NCI-H146 treated with DMSO at 0.1 percent for 48 hours (cell line): Measurements from ENCODE around the gene NEK10.

Experiments
- DNase-seq: peaks from one replicate; lab custom pipeline; 2025; ENCODE audit not compliant: unreplicated experiment; lab: John Stamatoyannopoulos, UW

Gene NEK10

DNA sequence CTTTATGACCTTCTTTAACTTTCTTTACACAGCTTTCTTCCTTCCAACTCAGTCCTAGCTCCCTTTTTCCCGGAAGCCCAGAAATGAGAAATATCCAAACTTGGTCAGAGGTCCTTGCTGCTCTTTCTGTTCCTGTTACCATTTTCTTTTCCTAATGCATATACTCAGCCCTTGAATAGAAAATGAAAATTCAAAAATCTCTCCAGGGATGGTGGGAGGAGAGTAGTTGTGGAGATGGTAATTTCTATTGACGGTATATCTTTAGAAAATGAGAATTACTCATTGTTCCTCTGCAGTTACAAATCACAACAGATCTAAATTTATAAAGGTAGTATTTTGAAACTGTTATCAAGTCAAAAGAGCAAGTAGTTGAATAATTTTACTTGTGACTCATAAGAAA lies 255.1 kb downstream of the NEK10 start:
- DNase-seq, result no peak

DNA sequence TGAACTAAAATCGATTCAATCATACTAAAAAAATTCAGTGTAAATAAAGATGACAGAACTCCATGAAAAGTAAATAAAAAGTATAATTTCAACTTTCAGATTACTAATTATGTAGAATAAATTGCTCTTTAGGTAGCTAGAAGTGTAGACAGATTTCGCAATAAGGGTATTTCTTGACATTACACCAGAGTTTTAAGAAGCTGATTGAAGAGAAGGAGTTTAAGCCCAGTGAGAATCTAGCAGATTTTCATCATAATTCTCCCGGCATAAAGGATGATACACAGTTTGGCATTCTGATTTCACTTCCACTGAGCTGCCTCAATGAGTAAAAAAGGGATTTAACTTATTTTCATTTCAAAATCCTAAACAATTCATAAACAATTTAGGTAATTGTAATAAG lies 259.2 kb downstream of the NEK10 start:
- no peak for DNase-seq

DNA sequence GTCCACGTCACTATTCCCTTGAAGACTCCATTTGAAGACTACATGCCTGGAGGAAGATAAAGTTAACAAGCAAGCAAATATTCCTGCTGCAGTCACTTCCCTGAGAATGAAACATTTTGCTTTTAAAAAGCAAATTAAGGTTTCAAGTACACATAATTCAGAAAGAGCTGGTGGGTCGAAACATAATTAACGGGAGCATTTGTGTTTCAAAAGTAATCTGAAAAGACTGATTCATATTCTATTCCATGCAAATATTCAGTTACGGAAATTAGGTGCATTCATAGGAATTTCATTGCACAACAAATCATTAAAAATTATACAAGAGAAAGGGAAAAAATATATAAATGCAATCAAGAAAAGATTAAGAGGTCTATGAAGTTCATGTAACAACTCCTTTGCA lies 260.9 kb downstream of the NEK10 start:
- no peak for DNase-seq

DNA sequence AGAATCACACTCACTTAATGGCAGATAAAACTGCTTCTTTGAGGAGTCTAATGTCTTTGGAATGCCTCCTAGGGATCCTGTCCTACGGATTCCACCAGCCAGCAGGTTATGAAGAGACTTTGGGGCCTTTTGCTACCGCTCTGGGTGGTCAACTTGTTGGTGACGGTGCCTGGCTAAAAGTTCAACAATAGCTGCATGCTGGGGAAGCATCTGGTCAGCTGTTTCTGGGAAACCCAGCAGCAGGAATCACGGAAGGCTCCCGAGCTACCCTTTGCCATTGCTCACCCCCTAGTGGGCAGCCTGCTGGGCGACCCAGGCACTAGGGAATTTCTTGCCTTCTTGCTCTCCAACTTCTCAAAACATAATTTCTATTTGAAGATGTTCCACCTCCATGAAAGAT lies 263.3 kb downstream of the NEK10 start:
- peak; percentile 9 for DNase-seq

DNA sequence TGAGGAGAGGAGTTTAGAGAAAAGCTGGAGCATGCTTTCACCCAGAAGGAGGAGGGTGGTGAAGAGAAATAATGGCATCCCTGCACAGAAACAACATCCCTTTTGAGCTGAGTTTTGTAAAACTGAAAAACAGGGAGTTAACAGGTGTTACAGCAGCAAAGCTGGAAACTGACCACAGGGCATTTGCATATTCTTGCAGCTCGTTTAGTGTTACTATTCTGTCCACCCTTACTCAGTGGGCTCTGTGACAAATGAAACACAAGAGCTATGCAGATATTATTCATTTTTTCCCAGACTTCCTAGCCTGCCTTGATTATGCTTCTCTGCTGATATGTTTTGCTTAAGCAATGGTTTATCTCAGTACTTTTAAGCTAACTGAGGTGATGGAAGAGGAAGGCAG lies 272.0 kb downstream of the NEK10 start:
- no peak for DNase-seq

DNA sequence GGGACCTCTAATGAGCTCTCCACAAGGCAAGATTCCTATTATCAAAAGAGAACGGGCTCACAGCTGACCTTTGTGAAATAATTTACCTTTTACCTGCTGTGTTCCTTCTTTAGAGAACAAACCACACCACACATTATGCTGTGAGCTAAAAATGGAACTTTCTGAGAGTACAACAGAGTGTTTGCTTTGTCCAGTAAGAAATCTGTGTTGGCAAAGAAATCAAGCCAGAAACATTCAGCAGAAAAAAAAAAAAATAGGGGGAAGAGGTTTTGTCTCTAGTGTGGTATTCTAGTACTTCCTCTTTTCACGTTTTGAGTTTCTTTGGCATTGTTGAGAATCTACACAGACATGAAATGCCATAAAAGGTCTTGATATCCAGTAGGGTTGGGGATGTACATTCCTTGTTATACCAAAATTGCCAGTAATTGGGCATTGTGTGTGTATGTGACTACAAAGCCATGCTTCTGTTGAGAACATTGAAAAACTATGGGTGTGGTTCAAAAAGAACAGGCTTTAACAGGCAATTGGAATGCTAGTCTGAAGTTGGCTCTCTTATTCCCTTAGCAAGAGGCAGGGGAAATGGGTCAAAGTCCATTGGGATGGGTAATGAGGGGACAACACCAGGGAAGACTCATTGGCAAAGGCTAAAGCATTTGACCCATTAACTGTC lies 273.5 kb downstream of the NEK10 start:
- no peak for DNase-seq

DNA sequence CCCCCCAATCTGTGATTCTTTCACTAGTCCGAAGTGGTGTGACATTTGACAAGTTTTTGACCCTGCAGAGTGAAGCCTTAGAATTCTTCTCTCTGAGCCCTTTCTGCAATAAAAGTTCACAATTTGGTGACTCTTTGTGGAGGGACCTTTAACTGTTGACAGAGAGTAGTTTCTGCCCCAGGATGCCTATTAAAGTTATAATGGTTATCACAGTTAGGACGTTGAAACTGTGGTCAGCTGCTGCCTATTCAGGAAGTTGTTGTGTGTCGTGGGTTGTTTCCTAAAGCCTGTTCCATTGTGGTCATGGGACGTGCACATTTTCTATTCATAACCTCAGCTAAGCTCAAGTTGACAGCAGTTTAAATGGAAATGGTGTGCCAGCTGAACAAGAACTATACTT lies 274.5 kb downstream of the NEK10 start:
- DNase-seq, result no peak

DNA sequence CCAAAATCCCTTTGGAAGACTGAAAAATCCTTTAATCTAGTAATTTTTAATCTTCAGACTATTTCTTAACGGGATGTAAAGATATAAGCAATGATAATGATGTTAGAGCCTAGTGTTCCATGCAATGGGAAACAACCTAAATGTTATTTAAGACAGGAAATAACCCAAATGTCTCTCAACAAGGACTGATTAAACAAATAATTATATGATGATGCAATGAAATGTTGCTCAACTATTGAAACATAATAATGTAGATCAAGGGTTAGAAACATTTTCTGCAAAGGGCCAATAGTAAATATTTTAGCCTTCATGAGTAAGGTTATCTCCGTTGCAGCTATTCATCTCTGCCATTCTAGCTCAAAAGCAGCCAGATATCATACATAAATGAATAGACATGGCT lies 275.4 kb downstream of the NEK10 start:
- DNase-seq, result no peak

DNA sequence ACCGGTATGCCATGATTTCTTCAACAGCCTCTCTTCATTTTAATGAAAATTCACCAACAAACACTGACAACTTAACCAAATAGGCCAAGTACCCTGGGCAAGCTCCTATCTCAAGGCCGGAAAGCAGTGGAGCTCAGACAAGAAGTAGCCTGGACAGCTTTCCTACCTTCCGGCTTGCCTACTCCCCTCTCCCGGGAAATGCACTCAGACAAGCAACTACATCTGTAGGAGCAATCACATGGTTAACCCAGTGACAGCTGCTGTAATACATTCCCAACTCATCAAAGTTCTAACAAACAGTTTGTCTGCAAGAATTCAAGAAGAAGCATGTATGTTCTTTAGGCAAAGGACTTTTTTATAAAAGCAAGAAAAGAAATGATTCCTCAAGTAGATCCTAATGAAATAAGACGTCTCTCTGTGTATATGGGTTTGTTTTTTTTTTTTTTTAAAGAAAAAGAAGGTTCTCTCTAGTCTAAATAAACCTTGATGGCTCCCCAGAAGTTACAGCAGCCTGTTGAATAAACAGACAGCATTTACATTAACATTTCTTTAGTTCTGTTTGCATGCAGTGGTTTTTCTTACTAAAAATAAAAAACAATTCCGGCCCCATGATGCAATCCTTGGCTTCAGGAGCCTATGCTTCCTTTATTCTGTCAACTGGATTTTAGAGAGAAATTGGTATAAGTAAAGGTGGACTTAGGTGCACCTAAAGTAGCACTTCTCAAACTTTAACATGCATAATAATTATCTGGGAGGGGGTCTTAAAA lies 278.7 kb downstream of the NEK10 start:
- no peak for DNase-seq

DNA sequence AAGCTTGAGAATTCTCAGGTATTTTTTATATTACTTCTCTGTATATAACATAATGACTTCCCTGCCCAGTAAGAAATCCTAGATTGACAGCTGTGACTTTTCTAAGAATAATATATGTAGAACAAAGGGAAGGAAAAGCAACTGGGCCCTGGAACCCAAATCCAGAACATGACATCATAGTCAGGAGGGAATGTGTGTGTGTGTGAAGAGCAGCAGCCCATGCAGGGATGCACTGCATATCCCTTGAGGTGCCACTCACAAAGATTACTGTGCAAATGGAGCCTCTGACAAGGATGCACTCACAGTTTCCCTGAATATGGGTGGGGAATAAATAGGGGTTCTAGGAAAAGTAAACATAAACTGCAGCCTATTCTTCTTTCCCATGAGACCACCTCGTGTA lies 279.5 kb downstream of the NEK10 start:
- DNase-seq, result no peak

DNA sequence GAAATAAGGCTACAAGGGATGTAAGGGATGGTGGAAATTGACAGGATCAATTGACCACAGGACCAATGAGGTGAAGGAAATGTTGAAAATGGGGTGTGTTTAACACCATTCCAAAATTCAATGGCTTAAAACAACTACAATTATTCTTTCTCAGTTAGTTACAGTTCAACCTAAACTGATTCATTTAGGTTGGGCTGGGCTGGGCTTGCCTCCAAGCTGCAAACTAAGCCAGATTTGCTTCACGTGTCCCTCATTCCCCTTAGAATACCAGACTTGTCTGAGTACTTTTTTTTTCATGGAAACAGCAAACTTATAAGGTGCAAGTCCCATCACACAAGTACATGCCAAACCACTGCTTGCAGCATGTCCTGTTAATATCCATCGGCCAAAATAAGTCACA lies 280.1 kb downstream of the NEK10 start:
- no peak for DNase-seq

DNA sequence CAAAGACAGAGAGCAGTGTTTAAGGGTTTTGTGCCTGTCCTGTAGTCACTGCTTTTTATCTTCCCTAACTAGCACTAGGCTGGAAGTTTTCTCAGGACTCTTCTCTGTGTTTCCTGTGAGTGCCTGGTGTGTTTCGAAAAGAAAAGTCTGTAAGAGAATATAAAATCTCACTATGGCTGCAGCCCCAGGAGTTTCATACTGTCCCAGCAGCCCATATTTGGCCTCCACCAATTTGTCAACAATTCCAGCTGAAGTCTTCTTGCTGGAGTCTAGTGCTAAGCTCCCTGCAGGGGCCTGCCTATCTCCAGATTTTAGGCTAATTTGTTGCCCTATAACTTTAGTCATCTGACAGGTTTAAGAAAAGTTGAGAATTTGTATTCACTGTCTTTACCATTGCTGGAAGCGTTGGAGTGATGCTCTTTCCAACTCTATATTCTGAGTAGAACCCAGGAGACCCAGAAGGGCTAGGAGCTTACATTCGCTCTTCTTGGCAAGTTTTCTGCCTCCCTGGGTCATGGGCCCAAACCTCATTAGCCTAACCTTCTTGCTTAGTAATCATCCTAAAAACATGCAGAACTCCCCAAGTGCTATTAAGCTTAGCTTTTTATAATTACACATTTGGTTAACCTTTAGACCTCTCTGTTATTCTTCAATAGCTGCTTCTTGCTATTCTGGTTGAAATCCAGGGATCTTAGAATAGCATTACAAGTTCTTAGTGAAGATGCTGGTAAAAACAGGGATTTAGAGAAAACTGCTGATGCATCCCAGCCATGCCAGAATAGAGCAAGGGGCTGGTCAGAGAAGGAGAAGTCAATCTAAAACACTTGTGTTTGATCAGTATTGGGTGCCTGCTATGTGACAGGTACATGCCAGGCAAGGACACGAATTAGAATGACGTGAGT lies 283.1 kb downstream of the NEK10 start:
- DNase-seq, result no peak

DNA sequence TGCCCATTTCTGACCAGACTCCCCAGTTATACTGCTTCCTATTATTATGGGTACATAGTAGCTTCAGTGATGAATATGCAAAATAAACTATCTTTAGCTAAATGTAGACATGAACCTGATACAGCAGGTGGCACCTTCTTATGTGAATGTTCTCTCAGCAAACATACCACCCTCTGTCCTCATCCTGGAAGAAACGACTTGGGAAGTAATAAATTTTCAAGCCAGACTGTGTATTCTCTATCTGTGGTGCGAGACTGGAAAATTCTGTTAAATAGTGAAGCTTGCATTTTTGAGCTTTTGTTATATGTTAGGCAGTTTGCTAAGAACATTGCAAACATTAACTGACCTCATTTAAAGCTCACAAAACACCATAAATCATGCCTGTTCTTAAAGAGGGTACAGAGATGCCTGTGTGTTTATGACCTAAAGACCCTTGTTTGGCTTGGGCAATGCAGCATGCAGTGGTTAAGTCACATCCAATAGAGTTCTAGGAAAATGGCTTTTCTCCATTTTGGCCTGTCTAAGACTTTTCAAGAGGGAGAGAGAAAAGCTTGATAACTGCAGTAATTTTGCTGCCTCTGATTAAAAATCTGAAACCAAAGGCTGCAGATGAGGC lies 287.1 kb downstream of the NEK10 start:
- DNase-seq, result no peak

DNA sequence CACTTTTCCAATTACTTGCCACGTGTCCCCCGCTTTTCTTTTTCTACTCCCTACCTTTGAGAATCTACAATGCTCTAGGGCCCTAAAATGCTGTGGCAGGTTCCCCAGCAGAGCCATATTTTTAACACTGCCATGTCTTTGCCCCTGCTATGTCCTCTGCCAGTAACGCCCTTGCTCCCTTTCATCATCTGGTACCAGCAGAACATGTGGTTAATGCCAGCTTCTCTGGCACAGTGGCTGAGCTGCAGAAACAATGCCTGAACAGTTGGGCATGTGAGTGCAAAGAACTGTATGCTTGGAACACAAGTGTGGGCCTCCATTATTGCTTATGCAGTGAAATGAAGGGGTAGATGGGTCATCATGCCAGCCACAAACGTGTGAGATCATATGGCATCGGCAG lies 287.6 kb downstream of the NEK10 start:
- DNase-seq, result no peak

DNA sequence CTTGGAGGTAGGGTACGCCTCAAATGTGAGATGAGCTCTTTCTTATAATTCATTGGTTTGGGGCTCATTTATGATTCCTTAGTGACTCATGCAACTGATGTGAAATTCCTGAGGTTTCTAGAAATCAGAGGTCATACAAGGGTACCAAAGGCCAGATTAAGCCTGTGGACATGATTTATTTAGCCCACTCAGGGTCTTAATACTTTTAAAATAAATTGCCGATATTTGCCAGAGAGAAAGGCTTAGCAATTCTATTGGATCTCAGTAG lies 289.0 kb downstream of the NEK10 start:
- DNase-seq, result no peak

DNA sequence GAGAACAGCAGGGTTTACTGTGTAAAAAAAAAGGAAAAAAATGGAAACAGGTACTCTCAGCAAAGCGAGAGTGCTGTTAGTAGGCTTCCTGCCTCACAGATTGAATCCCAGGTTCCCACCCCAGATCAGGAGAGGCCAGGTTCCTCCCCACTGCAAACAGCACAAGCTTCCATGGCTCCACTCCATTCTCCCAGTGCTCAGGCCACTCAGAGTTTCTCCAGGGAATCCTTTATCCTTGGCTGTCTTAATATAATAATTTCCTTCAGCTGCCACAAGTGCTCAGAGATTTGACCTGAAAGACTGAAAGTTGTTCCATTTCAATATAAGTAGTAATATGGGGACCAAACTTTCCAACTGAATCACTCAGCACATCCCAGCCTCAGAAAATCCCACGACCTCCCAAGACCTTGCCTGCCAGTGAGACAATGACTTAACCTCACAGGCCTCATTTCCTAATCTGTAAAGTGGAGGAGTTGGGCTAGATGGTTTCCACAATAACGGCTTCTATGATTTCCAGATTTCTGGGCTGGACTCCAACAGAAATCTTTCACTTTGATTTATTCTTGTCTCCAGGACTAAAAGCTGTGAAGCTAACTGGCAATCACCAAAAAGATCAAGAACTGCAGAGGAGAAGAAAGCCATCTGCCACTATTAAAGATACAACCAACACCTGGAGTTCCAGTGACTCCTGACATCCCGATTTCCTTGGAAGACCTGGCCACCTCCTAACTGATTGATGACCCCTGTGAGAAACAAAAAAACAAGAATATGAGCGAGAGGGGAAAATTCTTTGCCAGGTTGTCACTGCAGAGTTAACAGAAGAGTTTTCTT lies 289.5 kb downstream of the NEK10 start:
- DNase-seq, result no peak

DNA sequence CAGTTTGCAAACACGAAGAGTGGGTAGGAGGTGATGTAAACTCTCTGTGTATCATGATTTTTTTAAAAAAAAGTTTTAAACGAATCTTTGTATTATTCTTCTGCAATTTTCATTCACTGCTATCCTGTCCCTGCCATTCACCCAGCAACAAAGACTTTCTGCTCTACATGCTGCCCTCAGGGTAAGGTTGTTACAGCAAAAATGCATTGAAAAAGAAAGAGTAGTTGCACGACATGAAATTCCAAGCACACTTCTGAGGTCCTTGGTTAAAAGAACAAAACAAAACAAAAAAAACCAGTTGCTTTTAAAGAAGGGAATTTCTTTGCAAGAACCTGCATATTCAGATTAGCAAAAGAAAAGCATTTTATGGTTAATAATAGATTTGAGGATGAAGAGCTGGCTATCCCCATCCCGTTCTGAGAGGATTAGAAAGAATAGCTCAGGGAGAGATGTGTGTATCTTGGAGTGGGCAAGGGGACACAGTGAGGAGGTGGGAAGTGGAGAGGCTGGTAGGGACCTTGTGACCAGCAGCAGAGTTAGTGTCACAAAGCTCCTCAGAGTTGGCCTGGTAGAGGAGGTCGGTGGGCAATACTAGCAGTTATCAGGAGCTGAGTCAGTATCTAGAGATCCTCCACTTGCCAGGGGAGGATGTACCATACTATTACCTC lies 290.8 kb downstream of the NEK10 start:
- no peak for DNase-seq

DNA sequence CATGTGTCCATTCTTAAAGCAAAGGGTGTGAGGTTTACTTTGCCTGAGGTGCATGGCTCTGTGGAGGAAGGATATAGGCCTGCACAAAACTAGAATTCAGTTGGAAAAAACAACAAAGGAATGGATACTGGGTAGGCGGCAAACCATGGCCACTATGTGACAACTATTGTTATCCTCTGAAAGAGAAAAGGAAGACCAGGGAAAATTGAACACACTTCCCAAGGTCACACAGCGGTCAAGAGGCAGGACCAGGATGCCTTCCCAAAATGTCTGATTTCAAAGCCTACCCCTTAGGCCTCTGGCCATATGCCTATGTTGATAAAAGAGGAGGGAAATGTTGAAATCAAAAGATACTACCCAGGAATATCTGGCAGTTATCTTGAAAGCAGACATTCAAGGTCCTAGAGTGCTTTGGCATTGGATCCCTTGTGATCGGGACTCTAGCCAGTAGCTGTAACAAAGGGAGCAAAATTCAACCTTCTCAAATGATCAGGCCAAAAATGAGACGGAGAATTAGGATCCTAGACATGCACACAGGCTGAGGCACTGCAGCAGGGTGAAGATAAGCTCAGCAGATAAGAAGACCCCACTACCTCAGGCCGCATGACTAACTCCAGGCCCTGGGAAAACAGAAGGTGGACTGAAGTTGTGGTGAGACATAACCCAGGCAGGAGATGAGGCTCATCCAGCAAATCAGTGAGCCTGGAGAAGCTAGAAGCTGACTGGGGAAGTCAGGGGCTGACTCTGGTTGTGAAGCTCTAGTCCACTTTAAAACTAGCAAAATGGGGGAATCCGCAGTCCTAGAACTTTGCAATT lies 292.2 kb downstream of the NEK10 start:
- DNase-seq, result no peak

DNA sequence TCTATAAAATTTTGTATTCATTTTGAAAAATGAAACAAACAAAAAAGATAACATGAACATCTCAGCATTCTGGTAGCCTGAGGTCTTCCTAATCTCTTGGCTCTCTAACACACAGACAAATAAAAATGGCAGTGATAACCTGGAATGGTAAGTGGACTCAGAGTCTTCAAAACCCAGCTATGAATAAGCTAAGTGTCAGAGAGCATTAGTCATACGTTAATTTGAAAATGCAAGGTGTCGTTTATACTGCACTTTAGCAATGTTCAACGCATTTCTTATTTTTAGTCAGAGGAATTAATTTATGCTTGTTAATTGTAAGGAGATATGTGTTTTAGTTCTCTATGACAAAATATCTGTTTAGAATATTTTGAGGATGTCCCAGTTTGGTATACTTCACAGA lies 294.3 kb downstream of the NEK10 start:
- DNase-seq, result no peak
